HepG2 (cell line): Measurements from ENCODE around the gene RRBP1. TPM values are rescaled to one million over a fixed set of nuclear protein-coding genes. Genes with fewer than 3 reads are reported as not detected.

Experiments used
- FOXK2 ChIP-seq: fragments of 450-650 bp; IDR thresholded peaks from 2 replicates; pipeline ENCODE4 v1.6.1; 2016
- HMG20B ChIP-seq: conservative IDR thresholded peaks from 2 replicates; pipeline ENCODE4 v1.6.1; 2016; ENCODE audit warnings: missing genetic modification reagents, missing compliant biosample characterization
- NFIC ChIP-seq: IDR thresholded peaks from 2 replicates; pipeline ENCODE4 v1.6.1; 2012; ENCODE audit warnings: mild to moderate bottlenecking, low read length, inconsistent platforms
- PAX8 ChIP-seq: sonication (generic); formaldehyde crosslinking; IDR thresholded peaks from 2 replicates; pipeline ENCODE4 v1.8.0; 2022; ENCODE audit warnings: mild to moderate bottlenecking, missing genetic modification reagents, borderline replicate concordance
- PCBP2 ChIP-seq: fragments of 200-400 bp; formaldehyde crosslinking; optimal IDR thresholded peaks from 2 replicates; pipeline ENCODE3; 2018; ENCODE audit warnings: low read length, low read depth; ENCODE audit not compliant: poor library complexity, severe bottlenecking
- ZNF329 ChIP-seq: sonication (generic); formaldehyde crosslinking; IDR thresholded peaks from 2 replicates; pipeline ENCODE4 v1.9.0; 2021; ENCODE audit warnings: low read depth, mild to moderate bottlenecking, missing genetic modification reagents
- ZNF367 ChIP-seq: sonication (generic); formaldehyde crosslinking; IDR thresholded peaks from 2 replicates; pipeline ENCODE4 v1.4.0; 2020; ENCODE audit warnings: missing genetic modification reagents, borderline replicate concordance
- ZNF720 ChIP-seq: sonication (generic); formaldehyde crosslinking; IDR thresholded peaks from 2 replicates; pipeline ENCODE4 v1.4.0; 2020; ENCODE audit warnings: missing genetic modification reagents
- ZNF776 ChIP-seq: sonication (generic); formaldehyde crosslinking; IDR thresholded peaks from 2 replicates; pipeline ENCODE4 v1.4.0; 2020; ENCODE audit warnings: mild to moderate bottlenecking, missing genetic modification reagents
- ZSCAN25 ChIP-seq: sonication (generic); formaldehyde crosslinking; IDR thresholded peaks from 2 replicates; pipeline ENCODE4 v1.8.0; 2022; ENCODE audit warnings: mild to moderate bottlenecking, missing genetic modification reagents
- polyA plus RNA-seq, 8 experiments: library from polyadenylated mRNA; depleted of rRNA in 3 of 8; stranded (reverse) in 7 of 8; unstranded in 1 of 8; fragments of >200 nt; fragmentation: Illumina TruSeq in 4 of 8; extraction: Trizol in 4 of 8; gene quantifications; 2 replicates each; pipeline versions ENCODE4 v1.2.1 to v1.2.3, GENCODE V29; 2011 to 2016; ENCODE audit warnings: low read depth in 4 of 8, missing spikeins in 1 of 8, mixed read lengths in 1 of 8; ENCODE audit not compliant: insufficient read depth in 1 of 8
- total RNA-seq, 5 experiments: library from RNA; depleted of rRNA; stranded (reverse); fragments of >200 nt; fragmentation: Illumina TruSeq; extraction: Trizol; gene quantifications; 2 replicates each; pipeline ENCODE4 v1.2.3, GENCODE V29; 2016; ENCODE audit warnings: low read depth in 1 of 5
- TF ChIP-seq, protein P1 (sequence below): sonication (generic); formaldehyde crosslinking; IDR thresholded peaks from 2 replicates; pipeline ENCODE4 v1.4.0; 2020; ENCODE audit warnings: mild to moderate bottlenecking, low read depth, missing genetic modification reagents
- TF ChIP-seq, protein P2 (sequence below): sonication (generic); formaldehyde crosslinking; conservative IDR thresholded peaks from 2 replicates; pipeline ENCODE4 v1.8.0; 2022; ENCODE audit warnings: missing genetic modification reagents
- TF ChIP-seq, protein P3 (sequence below): sonication (generic); formaldehyde crosslinking; IDR thresholded peaks from 2 replicates; pipeline ENCODE4 v1.5.0; 2020; ENCODE audit warnings: mild to moderate bottlenecking, missing genetic modification reagents
- TF ChIP-seq, protein P4 (sequence below): sonication (generic); formaldehyde crosslinking; IDR thresholded peaks from 2 replicates; pipeline ENCODE4 v1.4.0; 2020; ENCODE audit warnings: missing genetic modification reagents
- TF ChIP-seq, protein P5 (sequence below): sonication (generic); formaldehyde crosslinking; IDR thresholded peaks from 2 replicates; pipeline ENCODE4 v1.4.0; 2020; ENCODE audit warnings: missing genetic modification reagents
- TF ChIP-seq, protein P6 (sequence below): sonication (generic); formaldehyde crosslinking; IDR thresholded peaks from 2 replicates; pipeline ENCODE4 v1.4.0; 2020; ENCODE audit warnings: missing genetic modification reagents, mild to moderate bottlenecking, borderline replicate concordance
- TF ChIP-seq, protein P7 (sequence below): sonication (generic); formaldehyde crosslinking; IDR thresholded peaks from 2 replicates; pipeline ENCODE4 v1.5.0; 2020; ENCODE audit warnings: missing genetic modification reagents

RRBP1 gene
- total and polyA plus RNA-seq, 2 of the 13 experiments (the other 11 are each of a cell fraction or from before 2014, with no cell fraction given), result 150 to 222 TPM

DNA sequence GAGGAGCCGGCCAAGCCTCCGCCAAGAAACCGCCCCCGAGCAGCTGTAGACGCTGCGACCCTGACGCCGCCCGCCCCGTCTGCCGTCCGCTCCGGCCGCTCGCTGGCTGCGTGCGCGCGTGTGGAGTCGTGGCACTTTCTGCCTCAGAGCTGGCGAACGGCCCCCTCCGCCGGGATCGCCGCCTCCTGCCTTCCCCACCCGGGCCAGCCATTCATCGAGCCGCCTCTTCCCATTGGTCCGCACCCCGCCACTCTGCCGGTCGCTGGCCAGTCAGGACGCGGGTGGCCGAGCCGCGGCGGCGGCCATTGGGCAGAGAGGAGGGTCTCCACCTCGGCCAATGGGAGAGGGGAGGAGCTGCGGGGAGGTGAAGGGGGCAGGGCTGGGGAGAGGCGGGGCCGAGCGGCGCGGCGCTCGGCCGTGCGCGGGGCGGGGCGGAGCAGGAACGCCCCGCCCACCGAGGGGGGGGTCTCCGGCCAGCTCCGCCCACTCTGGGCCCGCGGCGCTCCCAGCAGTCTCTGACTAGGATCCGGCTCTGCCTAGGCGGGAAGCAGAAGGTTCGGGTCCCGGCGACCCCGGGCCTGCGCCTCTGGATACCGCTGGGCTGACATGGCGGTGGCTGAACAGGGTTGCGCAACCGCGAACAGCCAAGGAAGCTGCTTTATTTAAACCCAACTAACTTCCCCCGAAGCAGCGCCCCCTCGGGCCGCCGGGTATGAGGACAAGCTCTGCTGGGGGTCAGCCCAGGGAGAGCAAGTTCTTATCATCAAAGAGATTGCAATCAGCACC, at the start of gene RRBP1 (continued):
- TF ChIP-seq, protein P1, sequence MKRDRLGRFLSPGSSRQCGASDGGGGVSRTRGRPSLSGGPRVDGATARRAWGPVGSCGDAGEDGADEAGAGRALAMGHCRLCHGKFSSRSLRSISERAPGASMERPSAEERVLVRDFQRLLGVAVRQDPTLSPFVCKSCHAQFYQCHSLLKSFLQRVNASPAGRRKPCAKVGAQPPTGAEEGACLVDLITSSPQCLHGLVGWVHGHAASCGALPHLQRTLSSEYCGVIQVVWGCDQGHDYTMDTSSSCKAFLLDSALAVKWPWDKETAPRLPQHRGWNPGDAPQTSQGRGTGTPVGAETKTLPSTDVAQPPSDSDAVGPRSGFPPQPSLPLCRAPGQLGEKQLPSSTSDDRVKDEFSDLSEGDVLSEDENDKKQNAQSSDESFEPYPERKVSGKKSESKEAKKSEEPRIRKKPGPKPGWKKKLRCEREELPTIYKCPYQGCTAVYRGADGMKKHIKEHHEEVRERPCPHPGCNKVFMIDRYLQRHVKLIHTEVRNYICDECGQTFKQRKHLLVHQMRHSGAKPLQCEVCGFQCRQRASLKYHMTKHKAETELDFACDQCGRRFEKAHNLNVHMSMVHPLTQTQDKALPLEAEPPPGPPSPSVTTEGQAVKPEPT (CRISPR knock-in tag), result peak; percentile 48; the same call in 1 of the 2 replicates
- TF ChIP-seq, protein P2, sequence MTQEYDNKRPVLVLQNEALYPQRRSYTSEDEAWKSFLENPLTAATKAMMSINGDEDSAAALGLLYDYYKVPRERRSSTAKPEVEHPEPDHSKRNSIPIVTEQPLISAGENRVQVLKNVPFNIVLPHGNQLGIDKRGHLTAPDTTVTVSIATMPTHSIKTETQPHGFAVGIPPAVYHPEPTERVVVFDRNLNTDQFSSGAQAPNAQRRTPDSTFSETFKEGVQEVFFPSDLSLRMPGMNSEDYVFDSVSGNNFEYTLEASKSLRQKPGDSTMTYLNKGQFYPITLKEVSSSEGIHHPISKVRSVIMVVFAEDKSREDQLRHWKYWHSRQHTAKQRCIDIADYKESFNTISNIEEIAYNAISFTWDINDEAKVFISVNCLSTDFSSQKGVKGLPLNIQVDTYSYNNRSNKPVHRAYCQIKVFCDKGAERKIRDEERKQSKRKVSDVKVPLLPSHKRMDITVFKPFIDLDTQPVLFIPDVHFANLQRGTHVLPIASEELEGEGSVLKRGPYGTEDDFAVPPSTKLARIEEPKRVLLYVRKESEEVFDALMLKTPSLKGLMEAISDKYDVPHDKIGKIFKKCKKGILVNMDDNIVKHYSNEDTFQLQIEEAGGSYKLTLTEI (CRISPR knock-in tag), result no peak
- TF ChIP-seq, protein P3, sequence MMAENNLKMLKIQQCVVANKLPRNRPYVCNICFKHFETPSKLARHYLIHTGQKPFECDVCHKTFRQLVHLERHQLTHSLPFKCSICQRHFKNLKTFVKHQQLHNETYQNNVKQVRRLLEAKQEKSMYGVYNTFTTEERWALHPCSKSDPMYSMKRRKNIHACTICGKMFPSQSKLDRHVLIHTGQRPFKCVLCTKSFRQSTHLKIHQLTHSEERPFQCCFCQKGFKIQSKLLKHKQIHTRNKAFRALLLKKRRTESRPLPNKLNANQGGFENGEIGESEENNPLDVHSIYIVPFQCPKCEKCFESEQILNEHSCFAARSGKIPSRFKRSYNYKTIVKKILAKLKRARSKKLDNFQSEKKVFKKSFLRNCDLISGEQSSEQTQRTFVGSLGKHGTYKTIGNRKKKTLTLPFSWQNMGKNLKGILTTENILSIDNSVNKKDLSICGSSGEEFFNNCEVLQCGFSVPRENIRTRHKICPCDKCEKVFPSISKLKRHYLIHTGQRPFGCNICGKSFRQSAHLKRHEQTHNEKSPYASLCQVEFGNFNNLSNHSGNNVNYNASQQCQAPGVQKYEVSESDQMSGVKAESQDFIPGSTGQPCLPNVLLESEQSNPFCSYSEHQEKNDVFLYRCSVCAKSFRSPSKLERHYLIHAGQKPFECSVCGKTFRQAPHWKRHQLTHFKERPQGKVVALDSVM (CRISPR knock-in tag), result no peak
- TF ChIP-seq PAX8 (CRISPR knock-in tag), result no peak
- TF ChIP-seq, protein P4, sequence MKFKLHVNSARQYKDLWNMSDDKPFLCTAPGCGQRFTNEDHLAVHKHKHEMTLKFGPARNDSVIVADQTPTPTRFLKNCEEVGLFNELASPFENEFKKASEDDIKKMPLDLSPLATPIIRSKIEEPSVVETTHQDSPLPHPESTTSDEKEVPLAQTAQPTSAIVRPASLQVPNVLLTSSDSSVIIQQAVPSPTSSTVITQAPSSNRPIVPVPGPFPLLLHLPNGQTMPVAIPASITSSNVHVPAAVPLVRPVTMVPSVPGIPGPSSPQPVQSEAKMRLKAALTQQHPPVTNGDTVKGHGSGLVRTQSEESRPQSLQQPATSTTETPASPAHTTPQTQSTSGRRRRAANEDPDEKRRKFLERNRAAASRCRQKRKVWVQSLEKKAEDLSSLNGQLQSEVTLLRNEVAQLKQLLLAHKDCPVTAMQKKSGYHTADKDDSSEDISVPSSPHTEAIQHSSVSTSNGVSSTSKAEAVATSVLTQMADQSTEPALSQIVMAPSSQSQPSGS (CRISPR knock-in tag), result peak; percentile 72; the same call in 1 of the 2 replicates
- TF ChIP-seq ZNF367 (CRISPR knock-in tag), result 0 out of 2 replicates have a peak, but pooled peaks have one; percentile 35
- TF ChIP-seq, protein P5, sequence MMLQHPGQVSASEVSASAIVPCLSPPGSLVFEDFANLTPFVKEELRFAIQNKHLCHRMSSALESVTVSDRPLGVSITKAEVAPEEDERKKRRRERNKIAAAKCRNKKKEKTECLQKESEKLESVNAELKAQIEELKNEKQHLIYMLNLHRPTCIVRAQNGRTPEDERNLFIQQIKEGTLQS, result peak; percentile 82
- no peak for TF ChIP-seq NFIC
- TF ChIP-seq, protein P6, sequence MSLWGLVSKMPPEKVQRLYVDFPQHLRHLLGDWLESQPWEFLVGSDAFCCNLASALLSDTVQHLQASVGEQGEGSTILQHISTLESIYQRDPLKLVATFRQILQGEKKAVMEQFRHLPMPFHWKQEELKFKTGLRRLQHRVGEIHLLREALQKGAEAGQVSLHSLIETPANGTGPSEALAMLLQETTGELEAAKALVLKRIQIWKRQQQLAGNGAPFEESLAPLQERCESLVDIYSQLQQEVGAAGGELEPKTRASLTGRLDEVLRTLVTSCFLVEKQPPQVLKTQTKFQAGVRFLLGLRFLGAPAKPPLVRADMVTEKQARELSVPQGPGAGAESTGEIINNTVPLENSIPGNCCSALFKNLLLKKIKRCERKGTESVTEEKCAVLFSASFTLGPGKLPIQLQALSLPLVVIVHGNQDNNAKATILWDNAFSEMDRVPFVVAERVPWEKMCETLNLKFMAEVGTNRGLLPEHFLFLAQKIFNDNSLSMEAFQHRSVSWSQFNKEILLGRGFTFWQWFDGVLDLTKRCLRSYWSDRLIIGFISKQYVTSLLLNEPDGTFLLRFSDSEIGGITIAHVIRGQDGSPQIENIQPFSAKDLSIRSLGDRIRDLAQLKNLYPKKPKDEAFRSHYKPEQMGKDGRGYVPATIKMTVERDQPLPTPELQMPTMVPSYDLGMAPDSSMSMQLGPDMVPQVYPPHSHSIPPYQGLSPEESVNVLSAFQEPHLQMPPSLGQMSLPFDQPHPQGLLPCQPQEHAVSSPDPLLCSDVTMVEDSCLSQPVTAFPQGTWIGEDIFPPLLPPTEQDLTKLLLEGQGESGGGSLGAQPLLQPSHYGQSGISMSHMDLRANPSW (CRISPR knock-in tag), result peak; percentile 91
- no peak for TF ChIP-seq FOXK2
- TF ChIP-seq ZNF329 (CRISPR knock-in tag), result peak; percentile 37; the same call in 1 of the 2 replicates
- peak; percentile 43; the same call in 1 of the 2 replicates for TF ChIP-seq ZSCAN25 (CRISPR knock-in tag)
- peak; percentile 77 for TF ChIP-seq HMG20B (CRISPR knock-in tag)
- TF ChIP-seq, protein P7, sequence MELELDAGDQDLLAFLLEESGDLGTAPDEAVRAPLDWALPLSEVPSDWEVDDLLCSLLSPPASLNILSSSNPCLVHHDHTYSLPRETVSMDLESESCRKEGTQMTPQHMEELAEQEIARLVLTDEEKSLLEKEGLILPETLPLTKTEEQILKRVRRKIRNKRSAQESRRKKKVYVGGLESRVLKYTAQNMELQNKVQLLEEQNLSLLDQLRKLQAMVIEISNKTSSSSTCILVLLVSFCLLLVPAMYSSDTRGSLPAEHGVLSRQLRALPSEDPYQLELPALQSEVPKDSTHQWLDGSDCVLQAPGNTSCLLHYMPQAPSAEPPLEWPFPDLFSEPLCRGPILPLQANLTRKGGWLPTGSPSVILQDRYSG (CRISPR knock-in tag), result peak; percentile 82
- TF ChIP-seq PCBP2, result no peak
- peak; percentile 84 for TF ChIP-seq ZNF776 (CRISPR knock-in tag)
- 0 out of 2 replicates have a peak, but pooled peaks have one; percentile 74 for TF ChIP-seq ZNF720 (CRISPR knock-in tag)
